Mammary epithelial cell (primary cell): ENCODE measurements around the gene CLCN4.

Experiments used
- CTCF ChIP-seq, 2 donors: IDR thresholded peaks in 1 of 2; conservative IDR thresholded peaks in 1 of 2; 2 replicates each; pipeline ENCODE4 v1.5.1; 2011 to 2012; ENCODE audit warnings: inconsistent platforms in 2 of 2, low read length in 2 of 2, mild to moderate bottlenecking in 2 of 2, control low read depth in 1 of 2, low read depth in 1 of 2; ENCODE audit not compliant: insufficient read depth in 1 of 2; ENCODE audit errors: extremely low read depth in 1 of 2
- EZH2 ChIP-seq: IDR thresholded peaks from 2 replicates; pipeline ENCODE4 v1.6.1; 2012; ENCODE audit warnings: low read length, inconsistent platforms, borderline replicate concordance

- no peak for TF ChIP-seq CTCF (conservative IDR thresholded peaks at IDR 0.05 in 1 of 2, IDR thresholded peaks at IDR 0.05 in 1 of 2; ENCODE audit: extremely low read depth in 1 of 2, insufficient read depth in 1 of 2, low read depth in 1 of 2, low read length in 2 of 2)
- no peak for TF ChIP-seq EZH2
Observed at GRCh38 chrX:10240918-10241317, 84.1 kb downstream of the CLCN4 start.
